Left ventricle myocardium superior (tissue), 1 donor: ENCODE results near the gene MED8. TPM values are rescaled to one million over a fixed set of nuclear protein-coding genes. Genes with fewer than 3 reads are reported as not detected.

ENCODE experiments used
- ATAC-seq: fragments of 200-7000 bp; cut with Tn5 transposase; one replicate; pipeline ENCODE4 v1.9.1; 2020; ENCODE audit warnings: mild to moderate bottlenecking, moderate library complexity
- DNase-seq: peaks from one replicate; pipeline ENCODE4 v3.0.0-alpha.2; 2020
- intact Hi-C: fragments of 100-400 bp; cut with micrococcal nuclease; formaldehyde crosslinking; loops from one replicate; pipeline ENCODE4 v1.11.0; 2022
- total RNA-seq: library from RNA; stranded (reverse); fragmentation: NEBNext Ultra II Directional; extraction: Animal tissue kit (Norgen Biotek cat#: 25700); gene quantifications from one replicate; pipeline ENCODE4 v1.2.1, GENCODE V29; 2021
- donor health status: DM: no; HTN: yes; CAD: no; lungs with severe emphysema.

The MED8 gene
- total RNA-seq, 1 donor from 2014 or later: 16.0 TPM

DNA sequence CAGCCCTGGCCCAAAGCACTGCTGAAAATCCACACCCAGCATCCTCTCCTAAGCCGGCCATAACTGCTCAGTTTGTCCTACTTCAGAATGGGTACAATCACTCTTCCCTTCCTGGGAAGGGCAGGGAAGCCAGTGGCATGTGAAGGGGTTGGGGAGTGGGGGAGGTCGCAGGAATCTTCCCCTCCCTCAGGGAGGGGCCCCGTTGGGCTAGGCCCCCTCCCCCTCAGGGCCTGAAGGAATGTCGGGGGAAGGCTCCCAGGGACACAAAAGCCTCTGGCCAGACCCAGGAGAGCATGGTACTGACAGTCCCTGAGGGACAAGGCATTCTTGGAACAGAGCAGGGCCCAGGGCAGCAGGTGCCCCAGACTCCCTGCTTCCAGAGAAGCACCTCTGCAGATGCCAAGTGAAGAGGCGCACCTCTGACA lies 23.0 kb downstream of the MED8 start:
- intact Hi-C loops: no loop called here
- DNase-seq (no peak), ATAC-seq (no peak)

DNA sequence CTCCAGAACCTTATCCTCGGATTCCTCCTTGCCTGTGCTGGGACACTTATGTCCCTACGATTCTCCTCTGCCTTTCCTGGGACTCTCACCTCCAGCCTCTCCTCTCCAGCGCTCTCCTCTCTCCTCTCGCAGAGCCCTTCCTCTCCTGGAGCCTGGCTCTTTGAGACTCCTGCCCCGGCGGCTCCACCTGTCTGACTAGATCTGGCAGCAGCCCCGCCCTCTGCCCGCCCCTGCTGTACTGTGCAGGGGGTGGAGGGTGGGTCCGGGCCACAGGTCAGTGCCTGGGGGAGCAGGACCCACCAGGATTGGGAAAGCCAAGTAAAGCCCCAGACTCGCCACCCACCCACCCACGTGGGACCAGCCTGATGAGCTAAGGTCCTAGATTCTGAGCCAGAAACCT lies 23.4 kb downstream of the MED8 start:
- ATAC-seq (no peak), DNase-seq (peak; percentile 35)
- intact Hi-C loops: no loop called here

DNA sequence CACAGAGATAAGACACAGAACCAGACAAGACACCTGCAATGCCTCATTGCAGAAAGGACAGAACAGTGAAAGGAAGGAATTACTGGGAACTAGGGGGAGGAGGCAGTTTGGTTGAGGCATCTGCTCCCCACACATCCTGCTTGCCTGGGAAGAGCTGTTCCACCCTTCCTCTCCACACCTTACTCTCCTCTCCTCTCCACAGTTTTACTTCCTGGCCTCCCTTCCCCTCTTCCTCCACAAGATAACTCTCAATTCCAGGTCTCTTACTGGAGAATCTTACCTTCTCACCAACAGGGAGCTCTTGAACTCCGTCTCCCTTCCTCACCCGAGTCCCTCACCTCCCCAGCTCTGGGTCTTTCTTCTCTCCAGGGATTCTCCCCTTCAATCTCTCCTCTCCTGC lies 23.9 kb downstream of the MED8 start:
- ATAC-seq: no peak
- no peak for DNase-seq
- intact Hi-C loops: no loop called here

- DNase-seq (no peak), ATAC-seq (no peak)
- intact Hi-C loops: no loop called here
Measured at GRCh38 chr1:43363935-43364525, 25.6 kb downstream of the MED8 start.

DNA sequence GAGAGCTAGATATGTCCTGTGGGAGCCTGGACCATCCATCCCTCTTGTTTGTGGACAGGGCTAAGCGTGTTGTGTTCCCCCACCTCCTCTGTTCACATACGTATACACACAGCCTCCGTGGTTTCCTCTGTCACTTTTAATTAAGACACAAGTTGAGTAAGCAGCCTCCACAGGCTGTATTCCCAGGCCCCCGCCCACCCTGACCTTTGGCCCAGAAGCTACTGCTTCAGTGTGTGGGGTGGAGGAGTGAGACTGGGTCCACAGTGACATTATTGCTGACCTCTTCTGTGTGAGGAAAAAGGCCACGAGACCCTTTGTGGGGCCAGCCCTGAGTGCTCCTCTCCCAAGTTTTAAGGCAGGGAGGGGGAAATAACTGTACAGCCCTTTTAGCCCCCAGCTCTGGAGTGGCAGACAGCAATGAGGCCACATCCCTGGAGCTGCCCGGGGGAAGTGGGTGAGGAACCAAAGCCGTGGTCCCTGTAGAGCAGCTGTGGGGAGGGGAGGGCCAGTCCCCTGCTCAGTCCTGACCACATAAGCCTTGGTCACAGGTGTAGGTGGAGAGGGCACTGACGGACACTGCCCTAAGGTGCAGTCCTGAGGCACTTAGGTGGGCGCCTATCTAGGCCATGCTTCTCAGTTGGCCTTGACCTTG lies 26.2 kb downstream of the MED8 start:
- intact Hi-C loops: no loop called here
- DNase-seq (no peak), ATAC-seq (no peak)

- no peak for DNase-seq
- ATAC-seq: no peak
- intact Hi-C loops: no loop called here
Measured at GRCh38 chr1:43360616-43361015, 29.0 kb downstream of the MED8 start.

DNA sequence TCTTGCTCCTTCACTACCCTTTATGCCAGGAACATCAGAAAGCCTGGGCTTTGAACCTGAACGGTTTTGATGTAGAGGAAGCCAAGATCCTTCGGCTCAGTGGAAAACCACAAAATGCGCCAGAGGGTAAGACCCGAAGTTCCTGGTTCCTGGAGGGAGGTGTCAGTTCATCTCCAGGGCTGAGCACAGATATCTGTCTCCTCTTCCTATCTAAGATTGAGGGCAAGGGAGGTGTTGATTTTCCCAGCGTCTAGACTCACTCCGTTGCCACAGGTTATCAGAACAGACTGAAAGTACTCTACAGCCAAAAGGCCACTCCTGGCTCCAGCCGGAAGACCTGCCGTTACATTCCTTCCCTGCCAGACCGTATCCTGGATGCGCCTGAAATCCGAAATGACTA lies 29.9 kb downstream of the MED8 start:
- ATAC-seq (no peak), DNase-seq (no peak)
- intact Hi-C loops: no loop called here

DNA sequence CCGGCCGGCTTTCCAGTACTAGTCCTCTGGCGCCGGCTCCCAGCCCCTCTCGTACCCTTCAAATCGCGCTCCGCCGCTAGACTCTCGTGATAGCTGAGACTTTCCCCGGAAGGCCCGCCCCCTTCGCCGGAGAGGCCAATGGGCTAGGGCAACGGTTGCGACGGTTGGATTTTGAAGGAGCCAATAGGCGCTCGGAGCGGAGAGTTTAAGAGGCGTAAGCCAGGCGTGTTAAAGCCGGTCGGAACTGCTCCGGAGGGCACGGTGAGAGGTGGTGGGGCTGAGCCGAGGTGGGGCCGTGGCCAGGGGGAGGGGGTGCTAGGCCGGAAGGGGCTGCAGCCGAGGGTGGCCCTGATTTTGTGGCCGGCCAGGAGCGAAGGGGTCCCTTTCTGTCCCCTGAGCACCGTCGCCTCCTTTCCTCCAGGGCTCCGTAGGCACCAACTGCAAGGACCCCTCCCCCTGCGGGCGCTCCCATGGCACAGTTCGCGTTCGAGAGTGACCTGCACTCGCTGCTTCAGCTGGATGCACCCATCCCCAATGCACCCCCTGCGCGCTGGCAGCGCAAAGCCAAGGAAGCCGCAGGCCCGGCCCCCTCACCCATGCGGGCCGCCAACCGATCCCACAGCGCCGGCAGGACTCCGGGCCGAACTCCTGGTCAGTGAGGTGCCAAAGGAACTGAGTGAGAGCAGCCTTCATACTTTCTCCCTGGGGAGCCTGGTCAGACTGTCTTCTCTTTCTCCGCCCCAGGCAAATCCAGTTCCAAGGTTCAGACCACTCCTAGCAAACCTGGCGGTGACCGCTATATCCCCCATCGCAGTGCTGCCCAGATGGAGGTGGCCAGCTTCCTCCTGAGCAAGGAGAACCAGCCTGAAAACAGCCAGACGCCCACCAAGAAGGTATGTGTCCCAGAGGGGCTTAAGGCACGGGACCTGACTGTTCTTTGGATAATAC lies 30.6 kb downstream of the MED8 start, which contains the start of gene CDC20:
Gene CDC20, plus strand, starts transcription at position 236 of the 948 bp plus-strand sequence. Its CDS starts 235 bp downstream, at position 471.
- ATAC-seq (peak; percentile 98), DNase-seq (peak; percentile 99)
- intact Hi-C loops: no loop called here

DNA sequence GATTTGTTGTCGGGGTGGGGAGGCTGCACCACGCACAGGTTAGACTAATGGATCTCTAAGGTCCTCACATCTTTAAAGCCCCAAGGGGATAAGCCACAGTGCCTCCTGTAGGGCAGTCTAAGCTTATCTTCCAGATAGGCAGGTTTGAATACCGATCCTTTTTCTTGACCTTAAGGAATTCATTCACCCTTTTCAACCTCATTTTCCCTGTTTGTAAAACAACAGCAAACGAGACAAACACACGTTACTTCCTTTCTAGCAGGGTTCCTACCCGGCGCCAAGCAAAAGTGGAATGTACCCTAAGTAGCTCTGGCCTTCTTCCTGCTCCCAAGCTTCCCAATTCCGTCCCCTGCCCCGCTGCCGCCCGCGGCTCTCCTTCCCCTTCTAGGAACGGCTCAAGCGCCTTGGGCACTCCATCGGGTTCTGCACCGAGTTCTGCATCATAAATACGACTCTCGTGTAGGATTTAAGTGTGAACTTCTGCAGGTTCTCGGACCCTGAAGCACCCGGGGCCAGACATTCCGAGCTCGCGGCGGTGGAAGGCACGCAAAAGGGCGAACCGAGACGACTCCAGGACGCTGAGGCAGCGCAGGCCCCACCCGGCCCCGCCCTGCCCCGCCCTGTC lies 31.4 kb downstream of the MED8 start:
- intact Hi-C loops: no loop called here
- DNase-seq: no peak
- ATAC-seq: peak; percentile 58

DNA sequence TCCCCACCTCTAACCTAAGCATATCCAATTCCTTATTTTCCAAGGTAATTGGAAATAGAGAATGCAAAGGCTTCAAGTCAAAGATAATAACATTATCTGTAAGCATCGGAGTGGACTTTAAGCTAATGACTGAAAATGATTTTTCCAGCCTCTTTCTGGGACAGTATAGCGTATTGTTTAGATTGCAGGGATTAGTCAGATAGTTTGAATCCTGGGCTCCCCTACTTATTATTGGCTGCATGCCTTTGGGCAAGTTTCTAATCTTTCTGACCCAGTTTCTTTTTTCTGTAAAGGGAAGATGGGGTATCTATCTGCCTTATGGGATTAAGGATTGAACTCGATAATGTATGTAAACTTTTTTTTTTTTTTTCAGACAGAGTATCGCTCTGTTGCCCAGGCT lies 32.3 kb downstream of the MED8 start:
- intact Hi-C loops: no loop called here
- ATAC-seq (no peak), DNase-seq (no peak)

- intact Hi-C loops: no loop called here
- no peak for ATAC-seq
- DNase-seq: no peak
Measured at GRCh38 chr1:43354936-43355335, 34.7 kb downstream of the MED8 start.

- intact Hi-C loops: no loop called here
- DNase-seq (no peak), ATAC-seq (no peak)
Measured at GRCh38 chr1:43354471-43354870, 35.1 kb downstream of the MED8 start.

DNA sequence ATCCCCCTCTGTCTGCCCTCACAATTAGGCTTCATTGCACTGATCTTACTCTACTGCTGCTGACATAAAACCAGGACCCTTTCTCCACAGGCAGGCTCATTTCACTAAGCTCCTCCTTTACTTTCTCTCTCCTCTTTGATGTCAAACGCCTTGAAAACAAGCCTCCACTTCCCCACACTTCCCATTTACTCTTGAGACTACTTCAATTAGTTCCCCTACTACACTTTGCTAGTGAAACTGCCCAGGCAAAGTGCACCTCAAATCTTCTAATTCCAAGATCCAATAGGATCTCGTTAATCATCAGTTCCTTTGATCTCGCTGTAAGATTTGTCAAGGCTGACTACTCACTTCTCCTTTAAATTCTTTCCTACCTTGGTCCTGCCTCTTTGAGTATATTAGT lies 36.7 kb downstream of the MED8 start:
- DNase-seq (no peak), ATAC-seq (no peak)
- intact Hi-C loops: no loop called here

DNA sequence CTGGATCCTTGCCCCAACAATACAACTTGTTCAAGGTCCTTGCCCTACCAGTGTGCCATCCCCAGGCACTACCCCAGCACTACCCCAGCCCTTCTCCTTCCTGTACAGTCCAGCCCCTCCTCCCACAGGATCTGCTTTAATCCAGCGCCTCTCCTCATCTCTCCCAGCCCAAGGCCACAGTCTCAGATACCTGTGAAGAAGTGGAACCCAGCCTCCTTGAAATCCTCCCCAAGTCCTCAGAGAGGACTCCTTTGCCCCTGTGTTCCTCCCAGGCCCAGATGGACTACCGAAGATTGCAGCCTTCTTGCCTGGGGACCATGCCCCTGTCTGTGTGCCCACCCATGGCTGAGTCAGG lies 37.3 kb downstream of the MED8 start:
- no peak for DNase-seq
- no peak for ATAC-seq
- intact Hi-C loops: no loop called here

DNA sequence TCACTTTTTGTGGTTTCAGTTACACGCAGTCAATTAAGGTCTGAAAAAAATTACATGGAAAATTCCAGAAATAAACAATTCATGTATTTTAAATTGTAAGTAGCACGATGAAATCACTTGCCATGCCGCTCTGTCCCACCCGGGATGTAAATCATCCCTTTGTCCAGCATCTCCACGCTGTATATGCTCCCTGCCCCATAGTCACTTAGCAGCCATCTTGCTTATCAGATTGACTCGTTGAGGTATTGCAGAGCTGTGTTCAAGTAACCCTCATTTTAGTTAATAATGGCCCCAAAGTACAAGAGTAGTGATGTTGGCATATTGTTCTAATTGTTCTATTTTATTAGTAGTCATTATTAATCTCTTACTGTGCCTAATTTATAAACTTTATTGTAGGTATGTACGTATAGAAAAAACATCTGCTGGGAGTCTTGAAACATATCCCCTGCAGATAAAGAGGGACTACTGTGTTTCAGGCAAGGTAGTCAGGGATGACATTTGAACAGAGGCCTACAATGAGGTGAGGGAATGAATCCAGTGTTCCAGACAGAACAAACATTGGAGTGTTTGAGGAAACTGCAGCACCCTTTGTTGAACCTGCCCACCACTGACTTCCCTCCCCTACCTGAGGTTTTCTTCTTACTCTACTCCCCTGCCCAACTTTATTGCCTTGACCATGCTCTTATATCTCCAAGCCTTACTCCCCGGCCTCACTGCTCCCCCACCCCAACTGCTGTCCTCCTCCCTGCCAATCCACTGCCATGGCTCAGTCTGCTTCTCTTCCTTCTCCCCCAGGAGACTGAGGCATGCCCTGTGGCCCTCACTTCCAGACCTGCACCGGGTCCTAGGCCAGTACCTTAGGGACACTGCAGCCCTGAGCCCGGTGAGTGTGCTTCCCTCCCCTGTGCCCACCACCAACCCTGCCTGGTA lies 37.9 kb downstream of the MED8 start:
- ATAC-seq: no peak
- intact Hi-C loops: no loop called here
- no peak for DNase-seq

DNA sequence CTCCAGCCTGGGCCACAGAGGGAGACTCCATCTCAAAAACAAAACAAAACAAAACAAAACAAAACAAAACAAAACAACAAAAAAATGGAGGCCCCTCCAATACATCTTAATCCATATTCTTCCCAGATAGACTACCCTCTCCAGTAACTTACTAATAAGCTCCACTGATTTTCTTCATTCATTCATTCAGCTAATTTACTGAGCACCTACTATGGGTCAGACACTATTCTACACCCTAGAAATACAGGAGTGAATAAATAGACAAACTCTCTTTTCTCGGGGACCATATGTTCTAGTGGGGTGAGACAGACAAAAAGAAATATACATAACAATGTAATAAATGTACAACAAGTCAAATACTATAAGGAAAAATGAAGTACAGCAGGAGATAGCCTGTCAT lies 38.6 kb downstream of the MED8 start:
- DNase-seq: no peak
- intact Hi-C loops: no loop called here
- ATAC-seq: no peak

- intact Hi-C loops: no loop called here
- ATAC-seq (peak; percentile 46), DNase-seq (peak; percentile 68)
Measured at GRCh38 chr1:43349594-43350306, 39.9 kb downstream of the MED8 start.
